Activated CD4-positive, alpha-beta memory T cell treated with anti-CD3 and anti-CD28 coated beads, Interleukin-2, amount 10 ng/mL, durations not matched to agents 7 days and 5 days (primary cell): ENCODE data around the gene FAM222A. TPM values are rescaled to one million over a fixed set of nuclear protein-coding genes. Genes with fewer than 3 reads are reported as not detected.
A peak's percentile ranks its signal among the peaks of the same experiment; 100 is the strongest.

Experiments used
- CTCF ChIA-PET: fragments of 350-600 bp; sonication (Branson Sonifier 250); formaldehyde crosslinking; loops from one replicate; lab custom pipeline; 2021; ENCODE audit warnings: antibody characterized with exemption, inconsistent platforms; lab: Charles Lee
- POLR2A ChIA-PET: fragments of 350-600 bp; sonication (Branson Sonifier 250); formaldehyde crosslinking; loops from one replicate; lab custom pipeline; 2021; ENCODE audit warnings: antibody characterized with exemption; lab: Charles Lee
- DNase-seq: peaks from one replicate; pipeline ENCODE4 v3.0.0-alpha.2; 2020
- H3K27ac Mint-ChIP-seq: one replicate; pipeline ENCODE4 v1.8.0; 2021; ENCODE audit warnings: mild to moderate bottlenecking, mixed read lengths
- H3K27me3 Mint-ChIP-seq: one replicate; pipeline ENCODE4 v1.8.0; 2021; ENCODE audit warnings: mixed read lengths
- H3K36me3 Mint-ChIP-seq: one replicate; pipeline ENCODE4 v1.8.0; 2021; ENCODE audit warnings: low read depth, mixed read lengths
- H3K4me1 Mint-ChIP-seq: one replicate; pipeline ENCODE4 v1.8.0; 2021; ENCODE audit warnings: mixed read lengths
- H3K4me3 Mint-ChIP-seq: one replicate; pipeline ENCODE4 v1.8.0; 2021; ENCODE audit warnings: mild to moderate bottlenecking, mixed read lengths
- H3K9me3 Mint-ChIP-seq: one replicate; pipeline ENCODE4 v1.8.0; 2021; ENCODE audit warnings: mixed read lengths
- total RNA-seq, 2 experiments: library from RNA; stranded (reverse); gene quantifications; one replicate each; pipeline ENCODE4 v1.2.3, GENCODE V29; 2021

Gene FAM222A
- total RNA-seq, 2 experiments from 2014 or later, result 0.28 to 0.43 TPM

GRCh38 chr12:109768901-109769670 is 55.5 kb downstream of the FAM222A start:
- Mint-ChIP-seq H3K9me3 (no peaks in the 10 kb centered on the region), H3K27me3 (peaks cover 16% of the 10 kb centered on the region), H3K4me1 (peaks cover 2% of the 10 kb centered on the region), H3K27ac (no peak overlapping the region), H3K4me3 (no peak overlapping the region), H3K36me3 (no peaks in the 10 kb centered on the region)
- DNase-seq, result no peak
- ChIA-PET POLR2A (no interaction called here), CTCF (no interaction called here)

GRCh38 chr12:109770104-109770860 is 56.7 kb downstream of the FAM222A start:
- Mint-ChIP-seq H3K27me3 (peaks cover 16% of the 10 kb centered on the region), H3K4me1 (peaks cover 2% of the 10 kb centered on the region), H3K4me3 (no peak overlapping the region), H3K9me3 (no peaks in the 10 kb centered on the region), H3K27ac (no peak overlapping the region), H3K36me3 (no peaks in the 10 kb centered on the region)
- no peak for DNase-seq
- CTCF ChIA-PET, result no interaction called here
- POLR2A ChIA-PET, result no interaction called here

DNA sequence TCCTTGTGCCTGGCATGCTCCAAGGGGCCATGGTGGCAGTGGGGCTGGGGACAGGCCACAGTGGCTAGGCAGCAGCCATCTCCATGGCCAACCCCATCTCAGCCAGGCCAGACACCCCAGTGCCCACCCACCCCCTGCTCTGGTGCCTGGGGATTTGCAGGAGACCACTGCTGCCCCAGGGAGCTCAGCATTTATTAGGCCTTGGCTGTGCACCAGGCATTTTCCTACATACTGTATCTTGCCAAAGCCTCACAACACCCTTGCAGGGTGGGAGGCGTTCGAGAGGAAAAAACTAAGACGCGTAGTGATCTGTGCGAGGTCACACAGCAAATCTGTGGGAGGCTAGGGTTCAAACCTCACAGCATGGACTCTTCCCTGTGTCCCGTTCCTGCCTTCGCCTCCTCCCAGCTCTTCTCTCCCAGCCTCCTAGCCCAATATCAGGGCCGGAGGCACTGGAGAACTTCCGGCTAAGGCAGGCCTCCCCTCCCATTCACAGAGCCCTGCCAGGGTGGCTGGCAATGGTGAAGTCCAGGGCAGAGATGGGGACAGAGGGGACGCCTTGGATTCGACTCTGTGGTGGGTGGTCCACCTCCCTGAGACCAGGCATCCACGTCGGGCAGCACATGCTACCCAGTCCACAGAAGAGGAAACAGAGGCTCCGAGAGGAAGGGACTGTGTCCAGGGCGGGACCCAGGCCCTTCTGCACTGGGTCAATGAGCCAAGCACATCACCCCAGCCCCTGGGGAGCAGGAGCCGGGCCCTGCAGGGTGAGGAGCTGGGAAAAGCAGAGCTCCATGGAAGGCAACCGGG is 57.4 kb downstream of the FAM222A start:
- POLR2A ChIA-PET, result no interaction called here
- H3K4me3 Mint-ChIP-seq, result no peak overlapping the region
- H3K27me3 Mint-ChIP-seq, result peaks cover 13% of the 10 kb centered on the region
- CTCF ChIA-PET, result no interaction called here
- H3K36me3 Mint-ChIP-seq, result no peaks in the 10 kb centered on the region
- no peak for DNase-seq
- H3K4me1 Mint-ChIP-seq, result peaks cover 2% of the 10 kb centered on the region
- H3K27ac Mint-ChIP-seq, result no peak overlapping the region
- H3K9me3 Mint-ChIP-seq, result no peaks in the 10 kb centered on the region

- Mint-ChIP-seq H3K4me1 (peaks cover 2% of the 10 kb centered on the region), H3K9me3 (no peaks in the 10 kb centered on the region)
Measured at GRCh38 chr12:109771746-109772621, 58.4 kb downstream of the FAM222A start.

DNA sequence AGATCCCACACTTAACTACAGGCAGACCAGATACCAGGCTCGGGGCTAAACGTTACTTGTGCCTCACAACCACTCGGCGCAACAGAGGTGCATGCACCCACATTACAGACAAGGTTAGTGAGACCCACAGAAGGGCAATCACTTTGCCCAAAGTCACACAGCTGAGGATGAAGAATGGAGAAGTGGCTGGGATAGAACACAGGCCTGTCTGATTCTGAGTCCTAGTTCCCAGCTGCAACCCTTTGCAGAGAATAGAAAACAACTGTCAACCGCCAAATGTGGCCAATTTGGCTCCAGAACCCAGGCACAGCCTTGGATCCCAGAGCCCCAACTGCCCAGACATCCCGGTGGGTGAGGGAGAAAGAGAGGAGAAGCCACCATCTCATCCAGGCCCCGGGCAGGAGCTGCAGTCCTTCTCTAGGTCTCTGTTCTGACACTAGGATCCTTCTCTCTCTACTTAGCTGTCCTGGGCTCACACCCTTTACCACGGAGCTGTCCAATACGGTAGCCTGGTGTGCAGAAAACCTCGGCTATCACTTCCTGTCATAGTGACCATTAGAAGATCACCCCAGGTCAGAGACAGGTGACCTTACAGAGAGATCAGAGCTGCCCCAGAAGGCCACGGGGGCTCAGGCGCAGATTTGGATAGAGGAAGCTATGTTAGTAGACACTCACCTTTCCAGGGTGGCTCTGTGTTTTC is 59.1 kb downstream of the FAM222A start:
- ChIA-PET POLR2A (no interaction called here), CTCF (interaction anchor here (1.0 to 6.8 kb wide), 5 partner anchors 60 to 341 kb away, joined by 3 to 55 read pairs (median 3); no protein-coding TSS in a partner anchor)
- H3K4me3 Mint-ChIP-seq, result no peak overlapping the region
- peaks cover 6% of the 10 kb centered on the region for H3K4me1 Mint-ChIP-seq
- peaks cover 10% of the 10 kb centered on the region for H3K27me3 Mint-ChIP-seq
- H3K27ac Mint-ChIP-seq, result no peak overlapping the region
- no peaks in the 10 kb centered on the region for H3K9me3 Mint-ChIP-seq
- DNase-seq, result no peak
- no peaks in the 10 kb centered on the region for H3K36me3 Mint-ChIP-seq

More at GRCh38 chr12:109771746-109772621, 58.4 kb downstream of the FAM222A start:
- Mint-ChIP-seq H3K27me3 (peaks cover 10% of the 10 kb centered on the region), H3K4me3 (no peak overlapping the region), H3K27ac (no peak overlapping the region), H3K36me3 (no peaks in the 10 kb centered on the region)
- POLR2A ChIA-PET, result no interaction called here
- CTCF ChIA-PET, result interaction anchor here (0.6 to 6.8 kb wide), 4 partner anchors 59 to 253 kb away, joined by 3 to 55 read pairs (median 3); no protein-coding TSS in a partner anchor
- no peak for DNase-seq

GRCh38 chr12:109773384-109774011 is 59.9 kb downstream of the FAM222A start:
- ChIA-PET CTCF (interaction anchor here (1.0 to 6.8 kb wide), 6 partner anchors 38 to 342 kb away, joined by 3 to 55 read pairs (median 4); no protein-coding TSS in a partner anchor), POLR2A (no interaction called here)
- Mint-ChIP-seq H3K27ac (no peak overlapping the region), H3K9me3 (no peaks in the 10 kb centered on the region), H3K4me1 (peaks cover 6% of the 10 kb centered on the region), H3K4me3 (no peak overlapping the region), H3K27me3 (peaks cover 10% of the 10 kb centered on the region), H3K36me3 (no peaks in the 10 kb centered on the region)
- DNase-seq, result no peak

DNA sequence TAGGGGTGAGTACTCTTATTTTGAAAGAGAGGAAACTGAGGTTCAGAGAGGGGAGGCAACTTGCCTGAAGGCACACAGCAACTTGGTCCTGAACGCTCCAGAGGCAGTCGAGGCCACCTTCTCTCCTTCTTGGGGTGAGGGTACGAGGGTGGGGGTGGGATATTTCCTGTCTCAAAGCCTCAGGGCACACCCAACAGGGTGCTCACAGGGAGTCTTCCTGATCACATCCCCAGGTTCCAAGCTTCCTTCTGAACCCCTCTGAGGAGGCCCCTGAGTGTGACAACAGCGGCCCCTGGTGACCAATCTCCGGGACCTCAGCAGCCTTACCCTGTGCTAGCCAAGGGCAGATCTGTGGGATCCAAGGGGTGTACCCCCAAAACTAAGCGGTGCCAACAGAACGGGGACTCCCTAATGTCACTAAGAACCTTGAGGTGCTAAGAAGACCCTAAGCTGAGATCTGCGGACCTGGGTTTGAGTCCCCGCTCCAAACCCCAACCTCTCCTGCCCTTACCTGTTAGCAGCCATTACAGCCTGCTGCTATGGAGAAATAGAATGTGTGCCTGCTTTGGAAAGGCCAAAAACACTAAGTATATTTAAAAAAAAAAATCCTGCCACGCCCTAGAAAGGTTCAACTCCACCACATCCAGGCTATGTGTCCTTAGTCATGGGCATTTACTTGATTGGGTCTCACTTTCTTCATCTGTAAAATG is 61.7 kb downstream of the FAM222A start:
- Mint-ChIP-seq H3K36me3 (no peaks in the 10 kb centered on the region), H3K9me3 (no peaks in the 10 kb centered on the region), H3K4me1 (peaks cover 6% of the 10 kb centered on the region), H3K4me3 (no peak overlapping the region), H3K27me3 (peaks cover 10% of the 10 kb centered on the region), H3K27ac (no peak overlapping the region)
- CTCF ChIA-PET, result interaction anchor here (0.6 to 6.8 kb wide), 11 partner anchors 27 to 354 kb away, joined by 3 to 55 read pairs (median 4); no protein-coding TSS in a partner anchor
- DNase-seq, result peak; percentile 73
- POLR2A ChIA-PET, result interaction anchor here (0.6 kb wide), 1 partner anchor 1127 kb away, joined by 3 read pairs; no protein-coding TSS in a partner anchor

GRCh38 chr12:109776624-109777023 is 63.0 kb downstream of the FAM222A start:
- POLR2A ChIA-PET, result interaction anchor here (0.8 kb wide), 1 partner anchor 13 kb away, joined by 3 read pairs; no protein-coding TSS in a partner anchor
- H3K4me1 Mint-ChIP-seq, result peaks cover 6% of the 10 kb centered on the region
- H3K27ac Mint-ChIP-seq, result no peak overlapping the region
- peaks cover 10% of the 10 kb centered on the region for H3K27me3 Mint-ChIP-seq
- H3K9me3 Mint-ChIP-seq, result no peaks in the 10 kb centered on the region
- DNase-seq, result no peak
- CTCF ChIA-PET, result interaction anchor here (1.2 to 6.8 kb wide), 5 partner anchors 28 to 349 kb away, joined by 3 to 55 read pairs (median 7); no protein-coding TSS in a partner anchor
- no peaks in the 10 kb centered on the region for H3K36me3 Mint-ChIP-seq
- no peak overlapping the region for H3K4me3 Mint-ChIP-seq

GRCh38 chr12:109777544-109777943 is 63.9 kb downstream of the FAM222A start:
- DNase-seq, result peak; percentile 51
- Mint-ChIP-seq H3K27ac (no peak overlapping the region), H3K9me3 (peaks cover 2% of the 10 kb centered on the region), H3K4me1 (peaks cover 6% of the 10 kb centered on the region), H3K4me3 (peak overlapping the region; percentile 46), H3K27me3 (peaks cover 12% of the 10 kb centered on the region), H3K36me3 (no peaks in the 10 kb centered on the region)
- CTCF ChIA-PET, result interaction anchor here (1.2 to 6.8 kb wide), 2 partner anchors 259 to 273 kb away, joined by 3 to 55 read pairs; no protein-coding TSS in a partner anchor
- POLR2A ChIA-PET, result interaction anchor here (0.8 to 1.0 kb wide), 2 partner anchors 14 to 180 kb away, joined by 3 to 4 read pairs; no protein-coding TSS in a partner anchor

DNA sequence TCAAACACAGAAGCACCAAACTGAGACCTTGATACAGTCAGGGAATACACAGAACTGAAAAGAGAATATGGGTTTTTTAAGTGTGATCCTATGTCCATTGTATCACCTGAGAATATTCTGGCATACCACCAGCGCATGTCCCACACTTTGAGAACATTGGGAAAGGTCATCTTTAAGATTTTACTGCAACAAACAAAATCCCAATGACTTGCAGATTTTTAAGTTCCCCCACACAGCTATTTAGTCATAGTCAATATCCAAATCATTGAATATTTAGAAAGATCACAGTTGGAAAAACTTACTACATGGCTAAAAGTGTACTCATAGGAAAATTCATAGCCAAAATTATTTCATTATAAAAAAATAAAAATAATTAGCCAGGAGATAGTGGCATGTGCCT is 65.1 kb downstream of the FAM222A start:
- CTCF ChIA-PET, result interaction anchor here (6.8 kb wide), 1 partner anchor 260 kb away, joined by 55 read pairs; no protein-coding TSS in a partner anchor
- Mint-ChIP-seq H3K9me3 (peaks cover 2% of the 10 kb centered on the region), H3K4me1 (peaks cover 4% of the 10 kb centered on the region), H3K36me3 (no peaks in the 10 kb centered on the region), H3K27me3 (peaks cover 4% of the 10 kb centered on the region), H3K27ac (no peak overlapping the region), H3K4me3 (no peak overlapping the region)
- POLR2A ChIA-PET, result no interaction called here
- DNase-seq, result no peak
